Heart left ventricle (tissue), 13 donors: Measurements from ENCODE around the gene EBF4.

ENCODE experiments used
- CTCF ChIP-seq, 12 donors: fragments of 200-600 bp; sonication (generic) in 4 of 12; IDR thresholded peaks; one replicate each; pipeline versions ENCODE4 v1.5.0 to v1.8.0; 2018 to 2022; ENCODE audit warnings: antibody characterized with exemption in 12 of 12, mild to moderate bottlenecking in 5 of 12
- POLR2A ChIP-seq, 2 donors: fragments of 450-650 bp; IDR thresholded peaks; one replicate each; pipeline ENCODE4 v1.6.1; 2017; ENCODE audit warnings: antibody characterized with exemption in 2 of 2, mild to moderate bottlenecking in 2 of 2, moderate library complexity in 2 of 2
- donor health status: ischemic (EF 13 %, LVEDD 7.1; RV severe dilation, severe dysfunction).
- donor health status: DM: no; HTN: yes; CAD: no.
- donor health status: DM: no; HTN: no; CAD: no.
- donor health status: ischemic (EF 25% LVEDD 6.9; RV normal size, moderate dysfunction).
- donor health status: ischemic (EF 25% LVEDD 5.7; RV mildly dilated, moderate dysfunction).
- donor health status: ischemic (EF 35%, LVEDD 5.7; RV mildly dilated, moderate dysfunction).
- donor health status: nonischemic (EF 11% LVEDD 7.7; RV severe dilation, severe dysfunction).
- donor health status: DM: yes; HTN: yes; CAD: no.
- donor health status: PGD.
- donor health status: ischemic (EF 29% LVEDD 5.4; RV normal size, mild dysfunction).
- donor health status: nonischemic (EF 23%, LVEDD 6.1; RV moderate dilation, normal function).

GRCh38 chr20:2736441-2736840 is 43.9 kb downstream of the EBF4 start:
- TF ChIP-seq CTCF (IDR thresholded peaks at IDR 0.05) (no peak), POLR2A (IDR thresholded peaks at IDR 0.05) (no peak)
